NOMO-1 treated with dmso at 0.1 percent for 144 hours (cell line): ENCODE measurements around the gene ZNF322.
"Not testable (repeated sequence)": the region's sequence is repeated elsewhere in the genome, so short reads cannot be mapped to it uniquely, and the experiment has no call there.

Experiments used
- DNase-seq: peaks from one replicate; lab custom pipeline; 2025; ENCODE audit not compliant: unreplicated experiment; lab: John Stamatoyannopoulos, UW

The ZNF322 gene

GRCh38 chr6:26659042-26659999 is at the start of gene ZNF322:
Gene ZNF322, minus strand, starts transcription at chr6:26659746. Its CDS starts 21,193 bp downstream, at chr6:26638553.
- DNase-seq, result peak; percentile 91

DNA sequence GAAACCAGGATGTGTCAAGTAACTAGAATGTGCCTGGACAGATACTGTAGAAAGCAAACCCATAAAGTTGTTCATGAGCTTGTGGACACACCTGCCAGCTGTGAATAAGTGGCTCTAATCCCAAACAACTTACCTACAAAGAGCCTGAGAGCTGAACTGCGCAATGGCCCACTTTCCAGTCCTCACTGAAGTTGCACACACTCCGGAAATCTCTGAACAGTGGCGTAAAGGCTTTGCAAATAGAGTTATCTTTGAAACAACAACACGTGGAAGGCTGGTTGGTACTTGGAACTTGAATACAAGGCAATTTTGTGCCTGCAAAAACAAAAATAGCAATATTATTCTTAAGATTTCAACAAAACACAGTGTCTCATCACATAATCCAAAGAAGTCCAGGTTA is 46.2 kb upstream of the ZNF322 start:
- not testable (repeated sequence) for DNase-seq

DNA sequence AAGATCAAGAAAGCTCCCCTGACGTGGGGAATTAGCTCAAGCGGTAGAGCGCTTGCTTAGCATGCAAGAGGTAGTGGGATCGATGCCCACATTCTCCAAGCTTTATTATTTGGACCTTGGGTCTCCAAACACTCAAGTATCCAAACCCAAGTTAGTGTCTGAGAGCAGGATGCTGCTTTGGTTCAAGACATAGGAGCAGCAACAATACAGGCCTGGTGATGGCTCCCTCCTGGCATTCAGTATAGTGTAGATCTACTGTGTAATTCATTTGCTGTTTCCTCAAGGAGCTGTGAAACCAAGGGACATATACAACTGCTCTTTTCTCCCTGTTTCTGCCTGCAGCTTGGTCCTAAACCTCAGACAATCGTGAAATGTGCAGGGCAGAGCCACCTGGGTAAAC is 45.8 kb upstream of the ZNF322 start:
- not testable (repeated sequence) for DNase-seq

DNA sequence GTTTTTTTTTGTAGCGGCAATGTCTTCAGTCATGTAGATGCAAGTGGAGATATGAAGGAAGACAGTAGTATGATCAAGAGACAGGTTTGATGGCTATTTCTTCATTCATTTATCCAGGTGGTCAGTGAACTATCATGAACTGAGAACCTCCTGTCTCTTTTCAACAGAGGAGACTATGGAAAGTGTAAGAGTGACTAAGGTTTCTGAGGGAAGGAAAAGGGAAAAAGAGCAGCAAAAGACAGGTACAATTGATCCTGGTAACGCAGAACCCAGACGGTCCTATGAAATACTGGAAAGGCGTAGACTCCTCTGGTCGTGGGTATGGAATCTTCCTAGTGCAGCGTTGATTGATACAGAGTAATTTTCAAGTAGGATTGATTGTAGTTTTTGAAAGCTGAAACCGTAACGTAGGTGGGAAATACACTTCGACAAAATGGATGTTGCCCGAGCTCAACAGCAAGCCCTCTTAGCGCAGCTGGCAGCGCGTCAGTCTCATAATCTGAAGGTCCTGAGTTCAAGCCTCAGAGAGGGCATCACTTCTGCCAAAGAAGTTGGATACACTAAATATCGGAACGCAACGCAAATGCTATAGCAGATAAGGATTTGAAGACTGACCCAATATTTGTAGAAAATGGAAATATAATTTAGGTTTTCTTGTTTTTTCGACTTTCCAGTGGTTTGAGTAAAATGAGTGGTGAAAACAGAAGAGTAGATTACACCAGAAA is 41.6 kb upstream of the ZNF322 start:
- not testable (repeated sequence) for DNase-seq

GRCh38 chr6:26697496-26697895 is 38.0 kb upstream of the ZNF322 start:
- DNase-seq, result not testable (repeated sequence)

DNA sequence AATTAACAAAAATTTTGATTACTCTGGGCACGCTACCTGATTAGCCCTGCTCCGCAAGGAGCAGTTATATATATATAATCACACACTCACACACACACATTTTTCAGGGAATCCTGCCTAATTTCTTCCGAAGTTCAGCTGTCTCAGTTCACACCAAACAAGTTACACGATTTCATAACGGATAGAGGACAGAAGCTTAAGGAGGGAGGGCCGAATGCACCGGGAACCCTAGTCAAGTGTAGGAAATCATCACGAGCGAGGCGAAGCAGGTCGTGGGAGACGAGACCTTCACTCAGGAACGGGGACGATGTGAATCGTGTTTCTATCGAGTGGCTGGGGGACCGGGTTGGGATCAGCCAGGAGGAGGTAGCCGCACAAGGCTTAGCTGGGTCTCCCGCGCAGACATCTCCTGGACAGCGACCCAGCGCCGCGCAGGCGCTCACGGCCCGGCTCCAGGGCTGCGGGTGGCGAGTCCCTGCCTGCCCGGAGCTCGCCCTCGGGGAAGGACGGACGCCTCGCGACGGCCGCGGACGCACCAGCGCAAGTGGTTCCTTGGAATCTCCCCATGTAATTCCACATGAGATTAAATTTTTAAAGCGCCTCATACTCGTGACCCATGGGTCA is 29.9 kb upstream of the ZNF322 start:
- not testable (repeated sequence) for DNase-seq

DNA sequence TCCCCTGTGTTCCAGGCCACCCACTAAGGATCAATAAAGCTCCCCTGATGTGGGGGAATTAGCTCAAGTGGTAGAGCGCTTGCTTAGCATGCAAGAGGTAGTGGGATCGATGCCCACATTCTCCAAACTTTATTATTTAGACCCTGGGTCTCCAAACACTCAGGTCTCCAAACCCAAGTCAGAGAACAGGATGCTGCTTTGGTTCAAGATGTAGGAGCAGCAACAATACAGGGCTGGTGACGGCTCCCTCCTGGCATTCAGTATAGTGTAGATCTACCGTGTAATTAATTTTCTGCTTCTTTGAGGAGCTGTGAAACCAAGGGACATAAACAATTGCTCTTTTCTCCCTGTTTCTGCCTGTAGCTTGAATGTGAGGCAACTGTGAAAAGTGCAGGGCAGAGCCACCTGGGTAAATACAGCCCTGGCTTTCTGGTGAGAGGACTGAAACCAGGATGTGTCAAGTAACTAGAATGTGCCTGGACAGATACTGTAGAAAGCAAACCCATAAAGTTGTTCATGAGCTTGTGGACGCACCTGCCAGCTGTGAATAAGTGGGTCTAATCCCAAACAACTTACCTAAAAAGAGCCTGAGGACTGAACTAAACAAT is 23.0 kb upstream of the ZNF322 start:
- DNase-seq, result not testable (repeated sequence)

- not testable (repeated sequence) for DNase-seq
These were observed 13.7 kb upstream of the ZNF322 start for GRCh38 chr6:26673287-26673686.

GRCh38 chr6:26670558-26670957 is 11.0 kb upstream of the ZNF322 start:
- not testable (repeated sequence) for DNase-seq

- DNase-seq, result not testable (repeated sequence)
These were observed 10.5 kb upstream of the ZNF322 start for GRCh38 chr6:26670003-26670402.

GRCh38 chr6:26660000-26660361 is 435 bp upstream of the ZNF322 start:
- no peak for DNase-seq

GRCh38 chr6:26657256-26657655 is 2.3 kb downstream of the ZNF322 start:
- no peak for DNase-seq

DNA sequence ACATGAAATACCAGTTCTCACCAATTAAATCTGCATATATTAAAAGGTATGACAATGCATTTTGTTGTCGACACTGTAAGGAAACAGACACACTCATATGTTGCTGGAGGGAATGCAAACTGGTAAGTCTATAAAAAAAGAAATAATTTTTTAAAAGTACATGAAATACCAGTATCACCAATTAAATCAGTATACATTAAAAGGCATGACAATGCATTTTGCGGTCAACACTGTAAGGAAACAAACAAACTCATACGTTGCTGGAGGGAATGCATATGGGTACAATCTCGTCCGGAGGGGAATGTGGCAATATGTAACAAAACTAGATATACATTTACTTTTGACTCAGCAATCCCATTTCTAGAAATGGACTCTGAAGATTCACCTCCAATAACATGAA is 6.5 kb downstream of the ZNF322 start:
- no peak for DNase-seq

DNA sequence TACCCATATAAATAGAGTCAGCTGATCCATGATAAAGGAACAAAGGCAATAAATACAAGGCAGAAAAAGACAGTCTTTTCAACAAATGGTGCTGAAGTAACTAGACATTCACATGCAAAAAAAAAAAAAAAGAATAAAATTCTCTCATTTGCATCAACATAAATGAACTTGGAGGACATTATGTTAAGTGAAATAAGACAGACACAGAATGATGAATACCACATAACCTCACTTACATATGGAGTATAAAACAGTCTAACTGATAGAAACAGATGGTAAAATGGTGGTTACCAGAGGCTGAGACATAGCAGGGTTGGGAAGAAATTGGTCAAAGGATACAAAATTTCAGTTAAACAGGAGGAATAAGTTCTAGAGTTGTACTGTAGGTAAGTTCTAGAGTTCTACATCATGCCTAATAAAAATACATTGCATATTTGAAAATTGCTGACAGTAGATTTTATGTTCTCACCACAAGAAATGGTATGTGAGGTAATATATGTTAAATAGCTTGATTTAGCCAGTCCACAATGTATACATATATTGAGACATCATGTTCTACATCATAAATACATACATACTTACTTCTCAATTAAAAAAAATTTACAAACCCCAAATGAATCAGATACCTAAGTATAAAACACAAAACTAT is 8.3 kb downstream of the ZNF322 start:
- no peak for DNase-seq

- no peak for DNase-seq
These were observed 13.5 kb downstream of the ZNF322 start for GRCh38 chr6:26646074-26646473.

DNA sequence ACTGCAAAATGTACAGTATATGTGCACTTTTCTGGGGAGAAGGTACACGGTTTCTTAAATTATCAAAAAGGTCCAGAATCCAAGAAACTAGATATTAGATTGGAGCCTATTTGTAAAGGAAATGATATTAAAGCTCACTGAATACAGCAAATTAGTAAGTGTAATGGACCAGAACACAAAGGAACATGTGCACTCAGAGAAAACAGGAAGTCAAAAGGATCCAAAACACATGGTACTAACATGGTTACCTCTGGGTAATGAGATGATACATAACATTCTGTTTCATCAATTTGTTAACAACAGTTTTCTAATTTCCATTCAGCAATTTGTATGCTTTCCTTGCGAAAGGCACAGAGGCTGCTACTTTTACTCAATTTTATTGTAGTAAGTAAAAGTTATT is 18.7 kb downstream of the ZNF322 start:
- DNase-seq, result no peak

DNA sequence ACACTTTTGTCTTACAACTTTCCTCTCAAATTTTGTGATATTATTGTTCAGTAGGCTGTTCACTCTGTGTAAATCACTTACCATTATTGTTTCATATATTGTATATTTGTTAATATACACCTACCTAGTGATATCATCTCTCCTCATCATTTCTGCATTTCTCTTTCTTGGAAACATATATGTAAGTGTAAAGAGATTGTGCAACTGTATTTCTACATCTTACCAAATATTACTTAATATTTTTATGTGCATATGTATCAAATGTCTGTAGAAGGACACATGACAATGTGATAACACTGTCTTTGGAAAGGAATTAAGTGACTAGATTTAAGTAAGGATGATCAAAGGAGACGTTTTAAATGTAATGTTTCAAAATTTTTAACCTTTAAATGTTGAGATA is 30.2 kb downstream of the ZNF322 start:
- no peak for DNase-seq

DNA sequence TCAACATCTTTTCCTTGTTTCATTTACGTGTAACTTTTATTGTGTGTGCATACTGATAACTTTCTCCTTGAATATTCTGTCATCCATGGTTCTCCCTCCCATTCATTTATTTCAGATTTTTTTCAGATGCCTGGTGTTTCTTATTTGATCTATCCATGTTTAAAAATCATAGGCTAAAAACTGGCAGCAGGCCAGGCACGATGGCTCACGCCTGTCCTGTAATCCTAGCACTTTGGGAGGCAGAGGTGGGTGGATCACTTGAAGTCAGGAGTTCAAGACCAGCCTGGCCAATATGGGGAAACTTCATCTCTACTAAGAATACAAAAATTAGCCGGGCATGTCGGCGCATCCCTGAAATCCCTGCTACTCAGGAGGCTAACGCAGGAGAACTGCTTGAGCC is 31.7 kb downstream of the ZNF322 start:
- no peak for DNase-seq

- DNase-seq, result no peak
These were observed 35.0 kb downstream of the ZNF322 start for GRCh38 chr6:26624557-26624956.

DNA sequence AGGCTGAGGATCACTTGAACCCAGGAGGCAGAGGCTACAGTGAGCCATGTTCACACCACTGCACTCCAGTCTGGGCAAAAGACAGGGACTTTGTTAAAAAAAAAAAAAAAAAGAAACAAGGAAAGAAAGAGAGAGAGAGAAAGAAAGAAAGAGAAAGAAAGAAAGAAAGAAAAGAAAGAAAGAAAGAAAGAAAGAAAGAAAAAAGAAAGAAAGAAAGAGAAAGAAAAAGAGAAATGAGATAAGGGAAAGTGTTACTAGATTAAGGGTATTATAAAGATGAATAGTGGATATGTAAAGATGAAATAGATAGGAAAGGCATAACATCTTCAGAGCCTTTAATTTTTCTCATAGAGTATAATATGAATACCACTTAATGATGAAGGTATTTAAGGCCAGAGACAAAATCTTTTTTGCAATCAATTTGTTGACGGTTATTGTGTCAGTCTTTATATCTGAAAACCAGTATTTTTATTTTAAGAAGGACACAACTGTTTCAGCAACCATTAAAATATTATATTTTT is 36.1 kb downstream of the ZNF322 start:
- DNase-seq, result no peak
